HepG2 (cell line): ENCODE measurements around the gene TMEM271. TPM values are rescaled to one million over a fixed set of nuclear protein-coding genes. Genes with fewer than 3 reads are reported as not detected.

ENCODE experiments used
- ATAC-seq: fragments of 200-7000 bp; cut with Tn5 transposase; 3 replicates; pipeline ENCODE4 v1.9.1; 2020; ENCODE audit warnings: mild to moderate bottlenecking, moderate library complexity
- BruUV-seq: library from RNA; stranded (reverse); fragments of 400-500 nt; replicated peaks from 2 replicates; lab custom pipeline; 2021; lab: Mats Ljungman, UMichigan
- CTCF ChIA-PET: fragments of 300-600 bp; formaldehyde crosslinking; extraction: SDS; loops from one replicate; lab custom pipeline; 2021; ENCODE audit warnings: low total read pairs, inconsistent platforms, low intra/inter-chr PET ratio; lab: Yijun Ruan, JAX
- POLR2A ChIA-PET: fragments of 350-600 bp; sonication (Branson Sonifier 250); formaldehyde crosslinking; loops from one replicate; lab custom pipeline; 2020; ENCODE audit warnings: antibody characterized with exemption, inconsistent platforms; lab: Yijun Ruan, JAX
- DNase-seq: peaks from one replicate; pipeline ENCODE4 v3.0.0-alpha.2; 2015; ENCODE audit warnings: low spot score
- FAIRE-seq: peaks from 3 replicates; lab custom pipeline; 2011; peaks lifted over from hg19 to GRCh38; lab: Jason Lieb, UNC
- H2AFZ ChIP-seq: one replicate; pipeline ENCODE4 v1.6.1; 2011; ENCODE audit warnings: low read length, inconsistent platforms
- H3K27ac ChIP-seq: fragments of 300-600 bp; 3 replicates; pipeline ENCODE4 v1.8.0; 2011; ENCODE audit warnings: mixed run types, mild to moderate bottlenecking, mixed read lengths, low read length, inconsistent platforms; ENCODE audit not compliant: insufficient read depth; ENCODE audit errors: extremely low read length
- H3K27me3 ChIP-seq, 2 experiments: fragments of 200-600 bp in 1 of 2; 2 replicates in 1 of 2; 3 replicates in 1 of 2; pipeline versions ENCODE4 v1.6.0 to v1.8.0; 2011; ENCODE audit warnings: low read length in 2 of 2, mild to moderate bottlenecking in 2 of 2, moderate library complexity in 2 of 2, inconsistent platforms in 1 of 2; ENCODE audit not compliant: insufficient read depth in 2 of 2, control insufficient read depth in 1 of 2
- H3K36me3 ChIP-seq, 2 experiments: fragments of 200-600 bp in 1 of 2; replicated peaks in 1 of 2; 2 replicates in 1 of 2; 3 replicates in 1 of 2; pipeline versions ENCODE4 v1.5.1 to v1.8.0; 2011; ENCODE audit warnings: low read length in 2 of 2, inconsistent platforms in 1 of 2; ENCODE audit not compliant: insufficient read depth in 2 of 2, control insufficient read depth in 1 of 2
- H3K4me1 ChIP-seq: 2 replicates; pipeline ENCODE4 v1.5.1; 2012; ENCODE audit warnings: low read length, inconsistent platforms; ENCODE audit not compliant: insufficient read depth
- H3K4me2 ChIP-seq: 2 replicates; pipeline ENCODE4 v1.6.0; 2011; ENCODE audit warnings: low read depth, low read length, inconsistent platforms
- H3K4me3 ChIP-seq, 3 experiments: fragments of 200-600 bp in 1 of 3; sonication (generic), shearing (Covaris generic) in 1 of 3; replicated peaks in 1 of 3; 2 replicates each; pipeline ENCODE4 v1.5.1; 2011 to 2016; ENCODE audit warnings: low read length in 3 of 3, inconsistent platforms in 2 of 3, low read depth in 2 of 3, mild to moderate bottlenecking in 2 of 3, control low read depth in 1 of 3, mixed read lengths in 1 of 3; ENCODE audit not compliant: insufficient read depth in 1 of 3
- H3K79me2 ChIP-seq: one replicate; pipeline ENCODE4 v1.6.1; 2011; ENCODE audit warnings: low read length, inconsistent platforms; ENCODE audit not compliant: insufficient read depth
- H3K9ac ChIP-seq: 2 replicates; pipeline ENCODE4 v1.6.0; 2011; ENCODE audit warnings: mild to moderate bottlenecking, low read depth, low read length, inconsistent platforms; ENCODE audit not compliant: insufficient read depth
- H3K9me3 ChIP-seq: 2 replicates; pipeline ENCODE4 v1.5.1; 2012; ENCODE audit warnings: mild to moderate bottlenecking, low read length
- H4K20me1 ChIP-seq: 2 replicates; pipeline ENCODE4 v1.6.0; 2011; ENCODE audit warnings: inconsistent platforms, mild to moderate bottlenecking, low read length, moderate library complexity; ENCODE audit not compliant: insufficient read depth
- KLF12 ChIP-seq: sonication (generic); formaldehyde crosslinking; IDR thresholded peaks from 2 replicates; pipeline ENCODE4 v1.4.0; 2020; ENCODE audit warnings: missing genetic modification reagents, borderline replicate concordance
- KMT2B ChIP-seq: IDR thresholded peaks from 2 replicates; pipeline ENCODE4 v1.6.1; 2016; ENCODE audit warnings: missing genetic modification reagents, missing compliant biosample characterization
- MEIS1 ChIP-seq: sonication (generic); formaldehyde crosslinking; IDR thresholded peaks from 2 replicates; pipeline ENCODE4 v1.9.0; 2021; ENCODE audit warnings: mild to moderate bottlenecking, missing genetic modification reagents, moderate library complexity, borderline replicate concordance
- MTA1 ChIP-seq: sonication (generic); formaldehyde crosslinking; IDR thresholded peaks from 2 replicates; pipeline ENCODE4 v1.4.0; 2020; ENCODE audit warnings: missing genetic modification reagents, mild to moderate bottlenecking, borderline replicate concordance
- MTF1 ChIP-seq: sonication (generic); formaldehyde crosslinking; IDR thresholded peaks from 2 replicates; pipeline ENCODE4 v1.5.0; 2020; ENCODE audit warnings: missing genetic modification reagents
- NFKB2 ChIP-seq: sonication (generic); formaldehyde crosslinking; IDR thresholded peaks from 2 replicates; pipeline ENCODE4 v1.4.0; 2020; ENCODE audit warnings: missing genetic modification reagents, borderline replicate concordance
- RFXANK ChIP-seq: IDR thresholded peaks from 2 replicates; pipeline ENCODE4 v1.6.1; 2016
- SAP130 ChIP-seq: IDR thresholded peaks from 2 replicates; pipeline ENCODE4 v1.6.1; 2016; ENCODE audit warnings: low read depth
- SMYD3 ChIP-seq: sonication (generic); formaldehyde crosslinking; IDR thresholded peaks from 2 replicates; pipeline ENCODE4 v1.8.1; 2023; ENCODE audit warnings: mild to moderate bottlenecking, missing genetic modification reagents
- SRSF4 ChIP-seq: fragments of 200-400 bp; formaldehyde crosslinking; IDR thresholded peaks from one replicate; pipeline ENCODE4 v1.6.1; 2018; ENCODE audit warnings: mild to moderate bottlenecking, low read depth, low read length, moderate library complexity; ENCODE audit not compliant: poor library complexity, severe bottlenecking
- XBP1 ChIP-seq: sonication (generic); formaldehyde crosslinking; IDR thresholded peaks from 2 replicates; pipeline ENCODE4 v1.5.0; 2020; ENCODE audit warnings: missing genetic modification reagents
- ZNF264 ChIP-seq: sonication (generic); formaldehyde crosslinking; IDR thresholded peaks from 2 replicates; pipeline ENCODE4 v1.4.0; 2020; ENCODE audit warnings: missing genetic modification reagents
- ZNF558 ChIP-seq: sonication (generic); formaldehyde crosslinking; IDR thresholded peaks from 2 replicates; pipeline ENCODE4 v1.9.0; 2022; ENCODE audit warnings: mild to moderate bottlenecking, missing genetic modification reagents, borderline replicate concordance
- ZNF792 ChIP-seq: IDR thresholded peaks from 2 replicates; pipeline ENCODE4 v1.6.1; 2016
- WGBS: methylation state at CpG from one replicate; pipeline ENCODE4 v1.1.6; 2017; ENCODE audit warnings: low lambda C conversion rate; 5-methylcytosine and 5-hydroxymethylcytosine counted together
- in situ Hi-C: cut with HindIII; loops from 2 replicates; pipeline ENCODE4 v1.10.0; 2017; ENCODE audit warnings: low pct_unique_long_range_greater_than_20kb; ENCODE audit not compliant: extremely low pct_ligation_motif_present
- intact Hi-C: fragments of 100-400 bp; cut with micrococcal nuclease; formaldehyde crosslinking; loops from one replicate; pipeline ENCODE4 v1.10.0; 2022; ENCODE audit not compliant: unreplicated experiment
- polyA plus RNA-seq, 8 experiments: library from polyadenylated mRNA; depleted of rRNA in 3 of 8; stranded (reverse) in 7 of 8; unstranded in 1 of 8; fragments of >200 nt; fragmentation: Illumina TruSeq in 4 of 8; extraction: Trizol in 4 of 8; gene quantifications; 2 replicates each; pipeline versions ENCODE4 v1.2.1 to v1.2.3, GENCODE V29; 2011 to 2016; ENCODE audit warnings: low read depth in 4 of 8, missing spikeins in 1 of 8, mixed read lengths in 1 of 8; ENCODE audit not compliant: insufficient read depth in 1 of 8
- total RNA-seq, 5 experiments: library from RNA; depleted of rRNA; stranded (reverse); fragments of >200 nt; fragmentation: Illumina TruSeq; extraction: Trizol; gene quantifications; 2 replicates each; pipeline ENCODE4 v1.2.3, GENCODE V29; 2016; ENCODE audit warnings: low read depth in 1 of 5
- TF ChIP-seq, protein P1 (sequence below): sonication (generic); formaldehyde crosslinking; IDR thresholded peaks from 2 replicates; pipeline ENCODE4 v1.8.0; 2022; ENCODE audit warnings: mild to moderate bottlenecking, missing genetic modification reagents; ENCODE audit not compliant: insufficient replicate concordance

TMEM271 gene
- total and polyA plus RNA-seq, 2 of the 13 experiments (the other 11 are each of a cell fraction or from before 2014, with no cell fraction given): not detected

DNA sequence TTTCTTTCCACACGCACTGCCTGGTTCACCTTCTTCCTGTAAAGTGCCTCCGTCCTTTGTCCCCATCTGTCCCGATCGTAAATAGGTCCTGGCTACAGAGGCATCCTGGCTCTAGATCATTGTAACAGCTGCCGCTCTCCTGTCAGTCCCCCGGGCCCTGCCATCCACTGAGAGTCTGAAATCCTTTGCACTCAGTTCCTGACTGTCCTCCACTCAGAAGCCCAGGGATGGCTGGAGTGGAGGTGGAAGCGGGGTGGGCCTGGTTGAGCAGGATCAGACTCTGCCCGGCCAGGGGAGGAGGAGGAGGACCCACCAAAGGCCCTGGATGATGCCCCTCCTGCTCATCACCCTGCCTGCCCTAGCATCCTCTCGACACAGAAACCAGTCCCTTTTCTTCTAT, 47.3 kb downstream of the TMEM271 start (continued):
- TF ChIP-seq ZNF264 (CRISPR knock-in tag): no peak
- no peak for TF ChIP-seq SMYD3 (CRISPR knock-in tag)
- TF ChIP-seq, all 625 proteins: peak for 0

DNA sequence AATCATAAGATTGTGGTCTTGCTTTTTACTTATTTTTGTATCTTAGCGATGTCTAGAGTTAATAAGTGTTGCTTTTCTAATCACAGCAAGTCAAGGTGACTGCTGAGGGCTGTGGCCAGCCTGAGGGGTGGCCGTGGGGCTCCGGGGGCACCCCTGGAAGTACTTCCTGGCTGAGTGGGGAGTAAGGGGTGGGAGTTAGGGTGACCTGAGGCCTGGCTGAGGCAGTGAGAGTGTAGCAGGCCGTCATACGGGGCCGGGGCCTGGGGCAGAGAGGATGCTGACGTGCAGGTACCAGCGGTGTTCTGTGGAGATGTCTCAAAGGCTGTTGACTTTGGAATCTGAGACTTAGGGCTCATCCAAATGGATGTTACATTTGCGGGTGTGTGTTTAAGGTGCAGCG, 47.8 kb downstream of the TMEM271 start:
- FAIRE-seq (no peak), ATAC-seq (no peak), DNase-seq (no peak)
- Histone ChIP-seq H3K4me1 (peaks cover 16% of the 10 kb centered on the region; the same call in 1 of the 2 replicates), H3K4me3 (no peak overlapping the region), H3K9ac (no peak overlapping the region), H3K27ac (no peak overlapping the region), H2AFZ (no peak overlapping the region), H4K20me1 (no peaks in the 10 kb centered on the region), H3K36me3 (peaks cover 20 to 69% of the 10 kb centered on the region in 2 experiments), H3K27me3 (no peaks in the 10 kb centered on the region), H3K79me2 (no peaks in the 10 kb centered on the region), H3K9me3 (no peaks in the 10 kb centered on the region), H3K4me2 (no peak overlapping the region)
- no TSS peak for BruUV-seq
- TF ChIP-seq KLF12 (CRISPR knock-in tag): no peak
- TF ChIP-seq ZNF558 (CRISPR knock-in tag): no peak
- TF ChIP-seq XBP1 (CRISPR knock-in tag): no peak
- TF ChIP-seq MEIS1 (CRISPR knock-in tag): no peak
- TF ChIP-seq SAP130 (CRISPR knock-in tag): no peak
- TF ChIP-seq SRSF4: no peak
- TF ChIP-seq ZNF792 (CRISPR knock-in tag): no peak
- TF ChIP-seq MTF1 (CRISPR knock-in tag): no peak
- no peak for TF ChIP-seq RFXANK (CRISPR knock-in tag)
- TF ChIP-seq, protein P1, sequence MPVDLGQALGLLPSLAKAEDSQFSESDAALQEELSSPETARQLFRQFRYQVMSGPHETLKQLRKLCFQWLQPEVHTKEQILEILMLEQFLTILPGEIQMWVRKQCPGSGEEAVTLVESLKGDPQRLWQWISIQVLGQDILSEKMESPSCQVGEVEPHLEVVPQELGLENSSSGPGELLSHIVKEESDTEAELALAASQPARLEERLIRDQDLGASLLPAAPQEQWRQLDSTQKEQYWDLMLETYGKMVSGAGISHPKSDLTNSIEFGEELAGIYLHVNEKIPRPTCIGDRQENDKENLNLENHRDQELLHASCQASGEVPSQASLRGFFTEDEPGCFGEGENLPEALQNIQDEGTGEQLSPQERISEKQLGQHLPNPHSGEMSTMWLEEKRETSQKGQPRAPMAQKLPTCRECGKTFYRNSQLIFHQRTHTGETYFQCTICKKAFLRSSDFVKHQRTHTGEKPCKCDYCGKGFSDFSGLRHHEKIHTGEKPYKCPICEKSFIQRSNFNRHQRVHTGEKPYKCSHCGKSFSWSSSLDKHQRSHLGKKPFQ (CRISPR knock-in tag): no peak
- TF ChIP-seq MTA1: no peak
- no peak for TF ChIP-seq KMT2B (CRISPR knock-in tag)
- no peak for TF ChIP-seq NFKB2
- in situ Hi-C loops (no loop called here), intact Hi-C loops (no loop called here)
- ChIA-PET POLR2A (no interaction called here), CTCF (no interaction called here)
- 96% methylated on average over 9 of the region's 10 CpGs for WGBS
